ENCODE results near the gene ALKBH2. TPM values are rescaled to one million over a fixed set of nuclear protein-coding genes. Genes with fewer than 3 reads are reported as not detected.

Gene ALKBH2
- polyA plus RNA-seq, 1 donor from 2014 or later: 44.0 TPM

- H3K36me3 ChIP-seq (ENCODE audit: insufficient read depth, low read length): peaks cover 11% of the 10 kb centered on the region
- H3K4me2 ChIP-seq (ENCODE audit: low read length): no peak overlapping the region
- H4K20me1 ChIP-seq (ENCODE audit: insufficient read depth): no peaks in the 10 kb centered on the region
- no peak overlapping the region for H3K27ac ChIP-seq (ENCODE audit: low read length)
- H3K9ac ChIP-seq (ENCODE audit: low read length): no peak overlapping the region
- H3K9me3 ChIP-seq (ENCODE audit: low read length): no peaks in the 10 kb centered on the region
- TF ChIP-seq RAD21 (conservative IDR thresholded peaks at IDR 0.05) (no peak), SMC3 (conservative IDR thresholded peaks at IDR 0.05; ENCODE audit: poor library complexity) (no peak), EP300 (conservative IDR thresholded peaks at IDR 0.05; ENCODE audit: poor library complexity, severe bottlenecking) (no peak), MXI1 (conservative IDR thresholded peaks at IDR 0.05; ENCODE audit: poor library complexity, severe bottlenecking) (no peak), POLR2AphosphoS5 (IDR thresholded peaks at IDR 0.05) (no peak), TAF1 (IDR thresholded peaks at IDR 0.05; ENCODE audit: low read depth) (no peak), EZH2 (IDR thresholded peaks at IDR 0.05; ENCODE audit: borderline replicate concordance, insufficient read depth, low read length, poor library complexity, severe bottlenecking) (no peak)
- TF ChIP-seq, protein P1, sequence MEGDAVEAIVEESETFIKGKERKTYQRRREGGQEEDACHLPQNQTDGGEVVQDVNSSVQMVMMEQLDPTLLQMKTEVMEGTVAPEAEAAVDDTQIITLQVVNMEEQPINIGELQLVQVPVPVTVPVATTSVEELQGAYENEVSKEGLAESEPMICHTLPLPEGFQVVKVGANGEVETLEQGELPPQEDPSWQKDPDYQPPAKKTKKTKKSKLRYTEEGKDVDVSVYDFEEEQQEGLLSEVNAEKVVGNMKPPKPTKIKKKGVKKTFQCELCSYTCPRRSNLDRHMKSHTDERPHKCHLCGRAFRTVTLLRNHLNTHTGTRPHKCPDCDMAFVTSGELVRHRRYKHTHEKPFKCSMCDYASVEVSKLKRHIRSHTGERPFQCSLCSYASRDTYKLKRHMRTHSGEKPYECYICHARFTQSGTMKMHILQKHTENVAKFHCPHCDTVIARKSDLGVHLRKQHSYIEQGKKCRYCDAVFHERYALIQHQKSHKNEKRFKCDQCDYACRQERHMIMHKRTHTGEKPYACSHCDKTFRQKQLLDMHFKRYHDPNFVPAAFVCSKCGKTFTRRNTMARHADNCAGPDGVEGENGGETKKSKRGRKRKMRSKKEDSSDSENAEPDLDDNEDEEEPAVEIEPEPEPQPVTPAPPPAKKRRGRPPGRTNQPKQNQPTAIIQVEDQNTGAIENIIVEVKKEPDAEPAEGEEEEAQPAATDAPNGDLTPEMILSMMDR (IDR thresholded peaks at IDR 0.05; ENCODE audit: poor library complexity, severe bottlenecking): no peak
- TF ChIP-seq, protein P2, sequence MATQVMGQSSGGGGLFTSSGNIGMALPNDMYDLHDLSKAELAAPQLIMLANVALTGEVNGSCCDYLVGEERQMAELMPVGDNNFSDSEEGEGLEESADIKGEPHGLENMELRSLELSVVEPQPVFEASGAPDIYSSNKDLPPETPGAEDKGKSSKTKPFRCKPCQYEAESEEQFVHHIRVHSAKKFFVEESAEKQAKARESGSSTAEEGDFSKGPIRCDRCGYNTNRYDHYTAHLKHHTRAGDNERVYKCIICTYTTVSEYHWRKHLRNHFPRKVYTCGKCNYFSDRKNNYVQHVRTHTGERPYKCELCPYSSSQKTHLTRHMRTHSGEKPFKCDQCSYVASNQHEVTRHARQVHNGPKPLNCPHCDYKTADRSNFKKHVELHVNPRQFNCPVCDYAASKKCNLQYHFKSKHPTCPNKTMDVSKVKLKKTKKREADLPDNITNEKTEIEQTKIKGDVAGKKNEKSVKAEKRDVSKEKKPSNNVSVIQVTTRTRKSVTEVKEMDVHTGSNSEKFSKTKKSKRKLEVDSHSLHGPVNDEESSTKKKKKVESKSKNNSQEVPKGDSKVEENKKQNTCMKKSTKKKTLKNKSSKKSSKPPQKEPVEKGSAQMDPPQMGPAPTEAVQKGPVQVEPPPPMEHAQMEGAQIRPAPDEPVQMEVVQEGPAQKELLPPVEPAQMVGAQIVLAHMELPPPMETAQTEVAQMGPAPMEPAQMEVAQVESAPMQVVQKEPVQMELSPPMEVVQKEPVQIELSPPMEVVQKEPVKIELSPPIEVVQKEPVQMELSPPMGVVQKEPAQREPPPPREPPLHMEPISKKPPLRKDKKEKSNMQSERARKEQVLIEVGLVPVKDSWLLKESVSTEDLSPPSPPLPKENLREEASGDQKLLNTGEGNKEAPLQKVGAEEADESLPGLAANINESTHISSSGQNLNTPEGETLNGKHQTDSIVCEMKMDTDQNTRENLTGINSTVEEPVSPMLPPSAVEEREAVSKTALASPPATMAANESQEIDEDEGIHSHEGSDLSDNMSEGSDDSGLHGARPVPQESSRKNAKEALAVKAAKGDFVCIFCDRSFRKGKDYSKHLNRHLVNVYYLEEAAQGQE (IDR thresholded peaks at IDR 0.05; ENCODE audit: borderline replicate concordance): no peak
- H3F3A ChIP-seq (ENCODE audit: insufficient read depth, low read length, poor library complexity, severe bottlenecking): no peaks in the 10 kb centered on the region
- H3K79me2 ChIP-seq (replicated peaks; ENCODE audit: insufficient read depth, low read length): no peaks in the 10 kb centered on the region
- H3K27me3 ChIP-seq (ENCODE audit: insufficient read depth, low read depth, low read length): no peaks in the 10 kb centered on the region
- no peak overlapping the region for H2AFZ ChIP-seq (ENCODE audit: low read depth, low read length)
- H3K9me2 ChIP-seq (ENCODE audit: insufficient read depth, low read length): no peaks in the 10 kb centered on the region
- H3K4me3 ChIP-seq (ENCODE audit: low read length): no peak overlapping the region
Measured at GRCh38 chr12:109088818-109089217, 4.5 kb downstream of the ALKBH2 start.

DNA sequence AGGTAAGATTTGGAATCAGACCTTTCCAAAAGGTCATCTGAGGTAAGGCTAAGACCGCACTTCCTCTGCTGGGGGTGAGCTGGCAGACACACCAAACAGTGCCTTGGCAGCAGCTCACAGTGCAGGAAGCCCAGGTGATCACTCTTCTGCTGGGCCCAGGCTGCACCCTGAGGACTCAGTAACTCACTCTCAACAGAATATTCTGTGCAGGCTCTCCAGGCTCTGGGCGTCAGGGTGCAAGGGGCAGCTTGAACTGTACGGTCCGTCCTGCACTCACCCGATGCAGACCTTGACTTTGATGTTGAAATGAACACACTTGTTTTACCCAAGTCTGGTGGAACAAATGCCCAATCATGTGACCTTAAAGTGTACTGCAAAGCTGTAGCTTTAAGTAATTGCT, 6.0 kb downstream of the ALKBH2 start:
- H3K4me2 ChIP-seq (ENCODE audit: low read length): no peak overlapping the region
- H3K9ac ChIP-seq (ENCODE audit: low read length): no peak overlapping the region
- TF ChIP-seq, protein P2 (IDR thresholded peaks at IDR 0.05; ENCODE audit: borderline replicate concordance): no peak
- TF ChIP-seq EZH2 (IDR thresholded peaks at IDR 0.05; ENCODE audit: borderline replicate concordance, insufficient read depth, low read length, poor library complexity, severe bottlenecking) (no peak), EP300 (conservative IDR thresholded peaks at IDR 0.05; ENCODE audit: poor library complexity, severe bottlenecking) (no peak), TAF1 (IDR thresholded peaks at IDR 0.05; ENCODE audit: low read depth) (no peak), SMC3 (conservative IDR thresholded peaks at IDR 0.05; ENCODE audit: poor library complexity) (no peak), MXI1 (conservative IDR thresholded peaks at IDR 0.05; ENCODE audit: poor library complexity, severe bottlenecking) (no peak), RAD21 (conservative IDR thresholded peaks at IDR 0.05) (no peak), POLR2AphosphoS5 (IDR thresholded peaks at IDR 0.05) (no peak)
- TF ChIP-seq, protein P1 (IDR thresholded peaks at IDR 0.05; ENCODE audit: poor library complexity, severe bottlenecking): no peak
- H3K27me3 ChIP-seq (ENCODE audit: insufficient read depth, low read depth, low read length): no peaks in the 10 kb centered on the region
- H3K9me3 ChIP-seq (ENCODE audit: low read length): no peaks in the 10 kb centered on the region
- H4K20me1 ChIP-seq (ENCODE audit: insufficient read depth): no peaks in the 10 kb centered on the region
- H3K9me2 ChIP-seq (ENCODE audit: insufficient read depth, low read length): no peaks in the 10 kb centered on the region
- no peaks in the 10 kb centered on the region for H3F3A ChIP-seq (ENCODE audit: insufficient read depth, low read length, poor library complexity, severe bottlenecking)
- no peaks in the 10 kb centered on the region for H3K79me2 ChIP-seq (replicated peaks; ENCODE audit: insufficient read depth, low read length)
- H3K27ac ChIP-seq (ENCODE audit: low read length): no peak overlapping the region
- no peak overlapping the region for H3K4me3 ChIP-seq (ENCODE audit: low read length)
- peaks cover 11% of the 10 kb centered on the region for H3K36me3 ChIP-seq (ENCODE audit: insufficient read depth, low read length)
- no peak overlapping the region for H2AFZ ChIP-seq (ENCODE audit: low read depth, low read length)

Data from neural cell (in vitro differentiated cells).